ENCODE results near the gene CEMIP.

CEMIP gene

GRCh38 chr15:80841541-80841940 lies 62.4 kb downstream of the CEMIP start:
- no peak for DNase-seq

- DNase-seq, result peak in 2 of 56 donors; percentile 7 to 14
These were observed 65.0 kb downstream of the CEMIP start for GRCh38 chr15:80844011-80844732.

- DNase-seq, result no peak
These were observed 67.1 kb downstream of the CEMIP start for GRCh38 chr15:80846031-80846815.

- DNase-seq, result no peak
These were observed 70.1 kb downstream of the CEMIP start for GRCh38 chr15:80849308-80849707.

- DNase-seq, result no peak
These were observed 71.8 kb downstream of the CEMIP start for GRCh38 chr15:80850941-80851451.

GRCh38 chr15:80852676-80853075 lies 73.5 kb downstream of the CEMIP start:
- DNase-seq, result no peak

GRCh38 chr15:80854104-80854503 lies 74.9 kb downstream of the CEMIP start:
- DNase-seq, result peak in 31 of 56 donors; percentile 5 to 70 (median 37)

GRCh38 chr15:80855206-80855605 lies 76.0 kb downstream of the CEMIP start:
- no peak for DNase-seq

- DNase-seq, result no peak
These were observed 77.2 kb downstream of the CEMIP start for GRCh38 chr15:80856400-80856799.

- DNase-seq, result peak in 7 of 56 donors; percentile 7 to 28 (median 15)
These were observed 77.7 kb downstream of the CEMIP start for GRCh38 chr15:80856809-80857377.

GRCh38 chr15:80861731-80862170 lies 82.6 kb downstream of the CEMIP start:
- peak in 31 of 56 donors; percentile 3 to 61 (median 25) for DNase-seq

GRCh38 chr15:80864666-80865065 lies 85.5 kb downstream of the CEMIP start:
- no peak for DNase-seq

GRCh38 chr15:80866936-80867335 lies 87.8 kb downstream of the CEMIP start:
- no peak for DNase-seq

- no peak for DNase-seq
These were observed 91.2 kb downstream of the CEMIP start for GRCh38 chr15:80870366-80870765.

- DNase-seq, result no peak
These were observed 91.7 kb downstream of the CEMIP start for GRCh38 chr15:80870893-80871292.

- DNase-seq, result peak in 3 of 56 donors; percentile 2
These were observed 92.7 kb downstream of the CEMIP start for GRCh38 chr15:80871858-80872257.

GRCh38 chr15:80873366-80873952 lies 94.3 kb downstream of the CEMIP start:
- DNase-seq, result peak in 10 of 56 donors; percentile 1 to 25 (median 10)

GRCh38 chr15:80875568-80876347 lies 96.6 kb downstream of the CEMIP start:
- DNase-seq, result peak in 47 of 56 donors; percentile 4 to 75 (median 39)

- DNase-seq, result no peak
These were observed 97.1 kb downstream of the CEMIP start for GRCh38 chr15:80876348-80876674.

GRCh38 chr15:80878242-80878866 lies 99.2 kb downstream of the CEMIP start:
- DNase-seq, result no peak

Data from nucleus accumbens (tissue), 56 donors.